Measurements from ENCODE around the gene PCSK5. TPM values are rescaled to one million over a fixed set of nuclear protein-coding genes. Genes with fewer than 3 reads are reported as not detected.

Gene PCSK5
- total RNA-seq, 1 experiment from 2014 or later, result 7.5 TPM

GRCh38 chr9:76255781-76256455 lies 365.4 kb downstream of the PCSK5 start:
- no peak overlapping the region for H4K8ac ChIP-seq (replicated peaks; ENCODE audit: insufficient read length, low read depth, low read length)
- no peak overlapping the region for H3K4me3 Mint-ChIP-seq
- H3K9me3 Mint-ChIP-seq, result no peaks in the 10 kb centered on the region
- no peaks in the 10 kb centered on the region for H4K20me1 ChIP-seq (ENCODE audit: control insufficient read depth, insufficient read depth, insufficient read length)
- H3K23me2 ChIP-seq (ENCODE audit: insufficient read length, low read depth, low read length, poor library complexity, severe bottlenecking), result no peaks in the 10 kb centered on the region
- DNase-seq, result no peak
- no peak overlapping the region for H2BK20ac ChIP-seq (ENCODE audit: low read depth, low read length, poor library complexity, severe bottlenecking)
- H3K18ac ChIP-seq (ENCODE audit: insufficient read length, low read depth, low read length), result no peak overlapping the region
- no peak overlapping the region for H3K14ac ChIP-seq (ENCODE audit: insufficient read depth, low read length)
- no peaks in the 10 kb centered on the region for H3K9me3 ChIP-seq (ENCODE audit: control insufficient read depth, low read depth, low read length)
- H3K27me3 ChIP-seq (ENCODE audit: insufficient read depth, low read length), result no peaks in the 10 kb centered on the region
- no peak overlapping the region for H4K5ac ChIP-seq (ENCODE audit: insufficient read length, low read depth, low read length)
- H3K56ac ChIP-seq (ENCODE audit: insufficient read length, low read depth, low read length), result no peak overlapping the region
- H3K36me3 Mint-ChIP-seq (ENCODE audit: insufficient read depth in 1 of 3, low read depth in 3 of 3), result no peaks in the 10 kb centered on the region
- H3K4me1 Mint-ChIP-seq, result no peaks in the 10 kb centered on the region
- TF ChIP-seq CTCF (conservative IDR thresholded peaks at IDR 0.05), result no peak
- no peak overlapping the region for H2BK5ac ChIP-seq (ENCODE audit: insufficient read length, low read length)
- no CpG with 5 or more reads among the region's 12 CpGs for WGBS (ENCODE audit: extremely low coverage, insufficient read length, low lambda C conversion rate)
- H3K27me3 Mint-ChIP-seq (ENCODE audit: low read depth), result no peaks in the 10 kb centered on the region
- H2AFZ ChIP-seq (ENCODE audit: low read length), result no peak overlapping the region
- H2BK12ac ChIP-seq (ENCODE audit: insufficient read length, low read depth, low read length), result no peak overlapping the region
- no peak overlapping the region for H4K91ac ChIP-seq (ENCODE audit: insufficient read length, low read depth, low read length)
- H3K79me1 ChIP-seq (ENCODE audit: insufficient read depth, low read depth, low read length, poor library complexity, severe bottlenecking), result no peaks in the 10 kb centered on the region
- no peaks in the 10 kb centered on the region for H3K79me2 ChIP-seq (ENCODE audit: insufficient read depth, low read length)
- H3T11ph ChIP-seq (ENCODE audit: low read length), result no peak overlapping the region
- no peak overlapping the region for H3K27ac Mint-ChIP-seq
- peaks cover 2% of the 10 kb centered on the region; the same call in 1 of the 2 replicates for H3K4me1 ChIP-seq (ENCODE audit: insufficient read depth, low read length)
- no peak overlapping the region for H3K4ac ChIP-seq (ENCODE audit: low read depth, low read length)
- H3K27ac ChIP-seq (ENCODE audit: insufficient read length, low read depth, low read length), result no peak overlapping the region
- H2BK15ac ChIP-seq (ENCODE audit: low read depth, low read length), result no peak overlapping the region
- no peak overlapping the region for H3K23ac ChIP-seq (ENCODE audit: insufficient read length, low read depth, low read length)
- no peak overlapping the region for H3K4me2 ChIP-seq (ENCODE audit: insufficient read depth, insufficient read length, low read length)
- no peak overlapping the region for H2BK120ac ChIP-seq (ENCODE audit: low read depth, low read length, poor library complexity, severe bottlenecking)
- no peak overlapping the region for H3K9ac ChIP-seq (ENCODE audit: extremely low read depth, insufficient read length, low read length)
- H2AK5ac ChIP-seq (ENCODE audit: insufficient read length, low read length), result no peak overlapping the region

All from H9 (cell line).